Naive B cell (primary cell): ENCODE measurements around the gene BCHE. TPM values are rescaled to one million over a fixed set of nuclear protein-coding genes. Genes with fewer than 3 reads are reported as not detected.

Source experiments
- ATAC-seq, 2 donors: fragments of 150-1000 bp; cut with Tn5 transposase; 2 replicates each; pipeline ENCODE4 v1.10.0; 2021; ENCODE audit warnings: low read depth in 2 of 2, mild to moderate bottlenecking in 2 of 2, moderate library complexity in 2 of 2
- DNase-seq: peaks from one replicate; pipeline ENCODE4 v3.0.0; 2022
- H3K27ac Mint-ChIP-seq, 6 donors: one replicate each; pipeline ENCODE4 v1.8.0; 2020 to 2022; ENCODE audit warnings: mild to moderate bottlenecking in 6 of 6, mixed read lengths in 6 of 6, moderate library complexity in 5 of 6, inconsistent platforms in 2 of 6
- H3K27me3 Mint-ChIP-seq, 3 donors: one replicate each; pipeline ENCODE4 v1.8.0; 2021 to 2022; ENCODE audit warnings: mixed read lengths in 3 of 3, mild to moderate bottlenecking in 1 of 3
- H3K36me3 Mint-ChIP-seq, 2 donors: one replicate each; pipeline ENCODE4 v1.8.0; 2020 to 2022; ENCODE audit warnings: mixed read lengths in 2 of 2, inconsistent platforms in 1 of 2, mild to moderate bottlenecking in 1 of 2
- H3K4me1 Mint-ChIP-seq, 3 donors: one replicate each; pipeline ENCODE4 v1.8.0; 2020 to 2022; ENCODE audit warnings: mixed read lengths in 3 of 3, inconsistent platforms in 1 of 3, mild to moderate bottlenecking in 1 of 3, moderate library complexity in 1 of 3
- H3K4me3 Mint-ChIP-seq, 8 donors: one replicate each; pipeline ENCODE4 v1.8.0; 2020 to 2022; ENCODE audit warnings: mild to moderate bottlenecking in 8 of 8, mixed read lengths in 8 of 8, moderate library complexity in 8 of 8, inconsistent platforms in 2 of 8
- H3K9me3 Mint-ChIP-seq, 7 donors: one replicate each; pipeline ENCODE4 v1.8.0; 2020 to 2022; ENCODE audit warnings: mixed read lengths in 7 of 7, mild to moderate bottlenecking in 5 of 7, inconsistent platforms in 2 of 7, moderate library complexity in 1 of 7
- polyA plus RNA-seq, 6 donors: library from polyadenylated mRNA; unstranded; fragments of 300-500 nt; fragmentation: Illumina TruSeq; gene quantifications; one replicate each; pipeline ENCODE4 v1.2.3, GENCODE V29; 2021; ENCODE audit warnings: low read depth in 6 of 6

Gene BCHE
- not detected for polyA plus RNA-seq

GRCh38 chr3:165837058-165837525 lies at the start of gene BCHE:
Gene BCHE (minus strand): TSS chr3:165837423. CDS start chr3:165831033, 6,390 bp downstream.
- Mint-ChIP-seq H3K36me3 (no peaks in the 10 kb centered on the region), H3K27ac (no peak within 1 kb of the TSS), H3K4me3 (no peak within 1 kb of the TSS), H3K9me3 (no peaks in the 10 kb centered on the region), H3K4me1 (no peaks in the 10 kb centered on the region), H3K27me3 (no peaks in the 10 kb centered on the region)
- ATAC-seq (no peak), DNase-seq (no peak)

DNA sequence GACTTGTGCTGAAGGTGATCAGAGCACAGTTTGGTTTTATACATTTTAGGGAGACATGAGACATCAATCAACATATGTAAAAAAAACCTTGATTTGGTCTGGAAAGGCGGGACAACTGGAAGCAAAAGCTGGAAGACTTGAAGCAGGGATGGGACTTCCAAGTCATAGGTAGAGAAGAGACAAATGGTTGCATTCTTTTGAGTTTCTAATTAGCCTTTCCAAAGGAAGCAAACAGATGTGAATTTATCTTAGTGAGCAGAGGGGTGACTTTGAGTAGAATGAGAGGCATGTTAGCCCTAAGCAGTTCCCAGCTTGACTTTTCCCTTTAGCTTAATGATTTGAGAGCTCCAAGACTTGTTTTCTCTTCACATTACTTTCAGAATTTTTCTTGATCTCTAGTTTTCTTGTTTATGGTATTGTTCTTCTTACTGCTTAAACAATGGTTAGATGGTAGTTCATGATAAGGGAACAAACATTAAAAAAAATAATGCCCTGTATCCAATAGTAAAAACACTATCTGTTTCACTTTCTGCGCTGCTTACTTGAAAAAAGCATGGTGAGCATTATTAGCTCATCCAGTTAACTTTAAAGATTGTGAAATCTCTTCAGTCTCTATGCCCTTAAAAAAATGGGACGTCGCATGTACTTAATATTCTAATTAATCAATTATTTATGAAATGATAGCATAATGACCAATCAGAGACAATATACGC lies 48.5 kb upstream of the BCHE start:
- ATAC-seq: no peak
- H3K4me3 Mint-ChIP-seq: no peak overlapping the region
- H3K27ac Mint-ChIP-seq: no peak overlapping the region
- no peaks in the 10 kb centered on the region for H3K36me3 Mint-ChIP-seq
- no peaks in the 10 kb centered on the region for H3K27me3 Mint-ChIP-seq
- peaks cover 0 to 3% (median 0%) of the 10 kb centered on the region in 7 donors for H3K9me3 Mint-ChIP-seq
- DNase-seq: no peak
- no peaks in the 10 kb centered on the region for H3K4me1 Mint-ChIP-seq

GRCh38 chr3:165884518-165884917 lies 47.3 kb upstream of the BCHE start:
- Mint-ChIP-seq H3K36me3 (no peaks in the 10 kb centered on the region), H3K9me3 (peaks cover 0 to 3% (median 0%) of the 10 kb centered on the region in 7 donors), H3K4me3 (no peak overlapping the region), H3K4me1 (no peaks in the 10 kb centered on the region), H3K27ac (no peak overlapping the region), H3K27me3 (no peaks in the 10 kb centered on the region)
- ATAC-seq: no peak
- no peak for DNase-seq

- H3K36me3 Mint-ChIP-seq: no peaks in the 10 kb centered on the region
- no peak overlapping the region for H3K4me3 Mint-ChIP-seq
Observed at GRCh38 chr3:165883863-165884478, 46.7 kb upstream of the BCHE start.

DNA sequence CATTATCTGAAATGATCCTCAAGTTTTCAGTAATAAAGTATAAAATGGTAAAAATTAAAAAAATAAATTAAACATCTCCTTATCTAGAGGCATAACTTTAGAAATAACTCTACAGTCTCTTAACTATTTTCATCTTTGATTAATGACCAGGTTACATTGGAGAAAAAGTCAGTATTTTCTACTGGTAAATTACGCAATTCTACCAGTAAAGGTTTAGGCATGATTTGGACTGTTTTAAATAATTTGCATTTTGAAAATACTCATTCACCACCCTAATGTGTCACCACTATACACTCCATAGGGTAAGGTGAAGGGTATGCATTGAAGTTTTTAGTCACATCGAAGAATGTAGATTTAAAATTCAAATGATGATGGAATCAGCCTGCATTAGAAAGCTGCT lies 45.9 kb upstream of the BCHE start:
- Mint-ChIP-seq H3K27me3 (no peaks in the 10 kb centered on the region), H3K4me1 (no peaks in the 10 kb centered on the region), H3K27ac (no peak overlapping the region), H3K4me3 (no peak overlapping the region), H3K36me3 (no peaks in the 10 kb centered on the region), H3K9me3 (peaks cover 0 to 3% (median 0%) of the 10 kb centered on the region in 7 donors)
- no peak for DNase-seq
- ATAC-seq: no peak

More at GRCh38 chr3:165883863-165884478, 46.7 kb upstream of the BCHE start:
- peaks cover 0 to 3% (median 0%) of the 10 kb centered on the region in 7 donors for H3K9me3 Mint-ChIP-seq
- ATAC-seq (no peak), DNase-seq (no peak)
- no peaks in the 10 kb centered on the region for H3K4me1 Mint-ChIP-seq
- no peak overlapping the region for H3K27ac Mint-ChIP-seq
- H3K27me3 Mint-ChIP-seq: no peaks in the 10 kb centered on the region

GRCh38 chr3:165875644-165876043 lies 38.4 kb upstream of the BCHE start:
- H3K27me3 Mint-ChIP-seq: no peaks in the 10 kb centered on the region
- ATAC-seq (no peak), DNase-seq (no peak)
- H3K9me3 Mint-ChIP-seq: peaks cover 2 to 7% (median 5%) of the 10 kb centered on the region in 7 donors
- H3K4me1 Mint-ChIP-seq: no peaks in the 10 kb centered on the region
- H3K27ac Mint-ChIP-seq: no peak overlapping the region
- no peak overlapping the region for H3K4me3 Mint-ChIP-seq
- no peaks in the 10 kb centered on the region for H3K36me3 Mint-ChIP-seq

GRCh38 chr3:165874663-165875489 lies 37.7 kb upstream of the BCHE start:
- H3K4me1 Mint-ChIP-seq: no peaks in the 10 kb centered on the region
- no peak for DNase-seq
- peak overlapping the region in 1 of 6 donors; percentile 78 for H3K27ac Mint-ChIP-seq
- no peaks in the 10 kb centered on the region for H3K27me3 Mint-ChIP-seq
- peak overlapping the region in 1 of 8 donors; percentile 3 for H3K4me3 Mint-ChIP-seq
- H3K36me3 Mint-ChIP-seq: no peaks in the 10 kb centered on the region
- H3K9me3 Mint-ChIP-seq: peaks cover 2 to 9% (median 5%) of the 10 kb centered on the region in 7 donors
- ATAC-seq: no peak

GRCh38 chr3:165868088-165868487 lies 30.9 kb upstream of the BCHE start:
- no peak overlapping the region for H3K27ac Mint-ChIP-seq
- DNase-seq: no peak
- no peaks in the 10 kb centered on the region for H3K27me3 Mint-ChIP-seq

GRCh38 chr3:165859061-165859460 lies 21.8 kb upstream of the BCHE start:
- Mint-ChIP-seq H3K27ac (no peak overlapping the region), H3K36me3 (no peaks in the 10 kb centered on the region), H3K4me1 (no peaks in the 10 kb centered on the region), H3K9me3 (no peaks in the 10 kb centered on the region), H3K4me3 (no peak overlapping the region), H3K27me3 (no peaks in the 10 kb centered on the region)
- DNase-seq (no peak), ATAC-seq (no peak)

More at GRCh38 chr3:165868088-165868487, 30.9 kb upstream of the BCHE start:
- ATAC-seq: no peak
- H3K9me3 Mint-ChIP-seq: peaks cover 0 to 5% (median 2%) of the 10 kb centered on the region in 7 donors
- H3K36me3 Mint-ChIP-seq: no peaks in the 10 kb centered on the region
- no peak overlapping the region for H3K4me3 Mint-ChIP-seq
- H3K4me1 Mint-ChIP-seq: no peaks in the 10 kb centered on the region

DNA sequence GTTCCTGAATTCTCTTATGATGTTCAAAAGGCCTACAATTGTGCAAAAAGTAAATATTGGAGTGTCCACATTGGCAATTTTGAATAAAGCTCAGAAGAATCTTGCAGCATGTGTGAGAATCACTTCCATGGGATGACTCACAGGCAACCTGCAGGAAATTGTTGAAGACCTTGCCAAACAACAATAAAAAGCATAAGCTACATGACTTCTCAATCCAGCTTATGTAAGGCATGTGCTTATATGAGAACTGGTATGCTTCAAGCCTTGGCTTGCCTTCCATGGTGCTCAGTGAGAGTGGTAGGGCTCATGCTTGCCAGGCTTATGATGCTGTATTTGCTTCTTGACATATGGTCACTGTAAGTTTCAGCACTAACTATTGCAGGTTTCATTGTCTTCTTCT lies 18.4 kb upstream of the BCHE start:
- H3K4me3 Mint-ChIP-seq: no peak overlapping the region
- no peaks in the 10 kb centered on the region for H3K4me1 Mint-ChIP-seq
- ATAC-seq (no peak), DNase-seq (no peak)
- no peaks in the 10 kb centered on the region for H3K36me3 Mint-ChIP-seq
- no peaks in the 10 kb centered on the region for H3K27me3 Mint-ChIP-seq
- peak overlapping the region in 1 of 6 donors; percentile 9 for H3K27ac Mint-ChIP-seq
- H3K9me3 Mint-ChIP-seq: no peaks in the 10 kb centered on the region

DNA sequence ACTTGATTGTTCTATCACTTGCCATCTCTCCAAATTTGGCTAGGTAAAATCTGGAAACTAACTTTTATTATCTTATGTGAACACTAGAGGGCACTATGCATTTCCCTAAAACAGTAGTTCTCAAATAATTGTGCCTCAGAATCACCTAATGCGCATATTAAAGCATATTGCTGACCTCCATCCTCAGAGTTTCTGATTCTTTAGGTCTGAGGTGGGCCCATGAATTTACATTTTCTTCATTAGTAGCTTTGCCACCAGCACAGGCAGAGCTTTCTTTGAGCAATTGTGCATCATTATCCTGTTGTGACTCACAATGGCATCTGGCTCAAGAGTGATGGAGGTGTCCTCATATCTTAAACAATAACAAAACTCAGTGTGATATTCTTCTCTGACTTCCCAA lies 17.5 kb upstream of the BCHE start:
- H3K27ac Mint-ChIP-seq: no peak overlapping the region

GRCh38 chr3:165852711-165853110 lies 15.5 kb upstream of the BCHE start:
- ATAC-seq: no peak
- peaks cover 0 to 2% (median 0%) of the 10 kb centered on the region in 7 donors for H3K9me3 Mint-ChIP-seq
- no peaks in the 10 kb centered on the region for H3K4me1 Mint-ChIP-seq
- no peak overlapping the region for H3K27ac Mint-ChIP-seq
- no peaks in the 10 kb centered on the region for H3K36me3 Mint-ChIP-seq
- DNase-seq: no peak
- no peaks in the 10 kb centered on the region for H3K27me3 Mint-ChIP-seq
- H3K4me3 Mint-ChIP-seq: no peak overlapping the region

More for the DNA sequence above, 17.5 kb upstream of the BCHE start:
- H3K9me3 Mint-ChIP-seq: no peaks in the 10 kb centered on the region
- no peaks in the 10 kb centered on the region for H3K36me3 Mint-ChIP-seq
- no peak overlapping the region for H3K4me3 Mint-ChIP-seq
- DNase-seq (no peak), ATAC-seq (no peak)
- H3K4me1 Mint-ChIP-seq: no peaks in the 10 kb centered on the region
- no peaks in the 10 kb centered on the region for H3K27me3 Mint-ChIP-seq

DNA sequence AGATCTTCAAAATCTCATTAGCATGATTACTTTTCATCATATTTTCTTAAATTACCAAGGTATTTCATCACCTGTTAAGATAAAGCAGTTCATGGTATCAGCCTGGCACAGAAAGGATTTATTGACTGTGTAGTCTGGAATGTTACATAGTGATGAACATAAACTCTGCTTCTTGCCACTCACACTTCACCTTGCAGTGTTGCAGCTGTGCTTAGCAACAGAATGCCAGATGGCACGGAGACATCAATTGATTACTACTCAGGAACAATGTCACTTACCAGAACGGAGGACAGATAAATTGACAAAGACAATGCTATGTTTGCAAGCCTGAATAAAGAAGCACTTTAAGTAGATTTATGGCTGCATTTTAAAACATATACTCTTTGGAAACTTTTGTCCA lies 15.0 kb upstream of the BCHE start:
- ATAC-seq (no peak), DNase-seq (no peak)
- Mint-ChIP-seq H3K27ac (no peak overlapping the region), H3K4me3 (no peak overlapping the region), H3K36me3 (no peaks in the 10 kb centered on the region), H3K9me3 (peaks cover 0 to 2% (median 0%) of the 10 kb centered on the region in 7 donors), H3K27me3 (no peaks in the 10 kb centered on the region), H3K4me1 (no peaks in the 10 kb centered on the region)
